ENCODE results near the gene RAN.
"Not testable (repeated sequence)": the region's sequence is repeated elsewhere in the genome, so short reads cannot be mapped to it uniquely, and the experiment has no call there.

Gene RAN

GRCh38 chr12:130879212-130879686, 7.4 kb downstream of the RAN start:
- DNase-seq, result no peak

- no peak for DNase-seq
These were observed 8.0 kb downstream of the RAN start for GRCh38 chr12:130879781-130880389.

- DNase-seq, result no peak
These were observed 8.6 kb downstream of the RAN start for GRCh38 chr12:130880411-130880885.

GRCh38 chr12:130881046-130881445, 9.2 kb downstream of the RAN start:
- DNase-seq, result no peak

GRCh38 chr12:130881548-130881947, 9.7 kb downstream of the RAN start:
- no peak for DNase-seq

- DNase-seq, result not testable (repeated sequence)
These were observed 15.3 kb downstream of the RAN start for GRCh38 chr12:130887190-130887589.

- DNase-seq, result no peak
These were observed 32.2 kb downstream of the RAN start for GRCh38 chr12:130904064-130904463.

- DNase-seq, result not testable (repeated sequence)
These were observed 33.1 kb downstream of the RAN start for GRCh38 chr12:130904936-130905455.

GRCh38 chr12:130909111-130909510, 37.2 kb downstream of the RAN start:
- DNase-seq, result no peak

- no peak for DNase-seq
These were observed 39.3 kb downstream of the RAN start for GRCh38 chr12:130911193-130911592.

GRCh38 chr12:130911933-130912332, 40.1 kb downstream of the RAN start:
- no peak for DNase-seq

GRCh38 chr12:130916241-130916911, 44.5 kb downstream of the RAN start:
- peak; percentile 54 for DNase-seq

GRCh38 chr12:130917607-130918006, 45.7 kb downstream of the RAN start:
- DNase-seq, result no peak

GRCh38 chr12:130919086-130919485, 47.2 kb downstream of the RAN start:
- DNase-seq, result no peak

- no peak for DNase-seq
These were observed 48.3 kb downstream of the RAN start for GRCh38 chr12:130920119-130920703.

- peak; percentile 43 for DNase-seq
These were observed 49.0 kb downstream of the RAN start for GRCh38 chr12:130920723-130921381.

GRCh38 chr12:130922511-130922953, 50.7 kb downstream of the RAN start:
- DNase-seq, result no peak

GRCh38 chr12:130924966-130925665, 53.2 kb downstream of the RAN start:
- DNase-seq, result no peak

GRCh38 chr12:130925666-130926015, 53.8 kb downstream of the RAN start:
- DNase-seq, result no peak
